Stimulated activated CD4-positive, alpha-beta T cell treated with anti-CD3 and anti-CD28 coated beads, Interleukin-1b, Interleukin-23, amount 100 ng/mL, for 24 hours (primary cell): ENCODE measurements around the gene LYRM9.
"Not testable (repeated sequence)": the region's sequence is repeated elsewhere in the genome, so short reads cannot be mapped to it uniquely, and the experiment has no call there.

Experiments used
- DNase-seq, 4 experiments: peaks; one replicate each; pipeline ENCODE4 v3.0.0-alpha.2; 2020; ENCODE audit warnings: low read depth in 4 of 4, low spot score in 1 of 4

The LYRM9 gene

GRCh38 chr17:27845264-27846041 is 47.7 kb downstream of the LYRM9 start:
- no peak for DNase-seq

GRCh38 chr17:27840688-27841087 is 52.5 kb downstream of the LYRM9 start:
- DNase-seq: no peak

DNA sequence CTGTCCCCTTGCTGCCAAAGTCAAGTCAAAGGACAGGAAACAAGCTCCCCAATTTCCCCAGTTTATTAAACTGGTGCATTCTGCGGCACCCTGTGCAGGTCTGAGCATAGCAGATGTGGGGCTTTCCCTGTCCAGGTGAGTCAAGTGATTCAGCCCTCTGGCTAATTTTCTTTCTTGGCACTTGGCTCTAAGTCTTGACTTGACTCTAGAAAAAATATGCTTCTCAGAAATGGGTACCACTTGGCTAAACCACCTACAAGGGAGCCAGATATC is 52.8 kb downstream of the LYRM9 start:
- not testable (repeated sequence) for DNase-seq

GRCh38 chr17:27839571-27840405 is 53.4 kb downstream of the LYRM9 start:
- not testable (repeated sequence) for DNase-seq

- not testable (repeated sequence) for DNase-seq
These were observed 54.6 kb downstream of the LYRM9 start for GRCh38 chr17:27838607-27839006.

DNA sequence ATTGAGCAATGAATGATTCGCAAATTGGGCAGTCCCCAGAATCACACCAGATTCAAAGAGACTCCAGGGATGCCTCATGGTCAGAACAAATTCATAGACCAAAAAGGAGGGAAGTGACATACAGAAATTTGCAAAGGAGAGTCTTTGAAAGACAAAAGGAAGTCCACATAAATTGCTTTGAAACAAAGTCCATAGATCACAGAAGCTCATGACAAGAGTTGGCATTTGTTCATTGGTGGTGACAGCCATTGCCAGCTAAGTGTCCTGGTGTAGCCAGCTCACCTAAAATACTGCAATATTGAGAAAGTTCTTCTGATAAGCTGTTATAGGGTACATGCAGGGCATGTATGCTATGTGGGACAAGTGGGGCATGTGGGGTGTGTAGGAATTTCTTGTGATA is 55.4 kb downstream of the LYRM9 start:
- not testable (repeated sequence) for DNase-seq

DNA sequence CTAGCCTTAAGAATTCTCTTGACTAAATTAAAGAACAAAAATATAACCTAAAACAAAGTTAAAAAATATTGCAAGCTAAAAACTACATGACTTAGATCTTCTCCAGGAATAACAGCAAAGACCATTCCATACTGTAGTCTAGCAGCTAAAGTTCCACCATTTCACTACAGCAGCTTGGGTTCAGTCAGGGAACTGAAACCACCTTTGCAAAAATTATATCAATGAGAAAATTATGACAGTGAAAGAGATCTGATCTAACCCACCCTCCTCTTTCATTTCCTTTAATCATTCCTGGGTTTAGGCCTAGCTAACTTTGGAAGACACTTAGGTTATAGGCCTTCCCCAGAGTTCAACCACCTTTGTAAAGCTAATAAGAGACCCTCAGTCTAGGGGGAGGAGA is 56.5 kb downstream of the LYRM9 start:
- DNase-seq: no peak

DNA sequence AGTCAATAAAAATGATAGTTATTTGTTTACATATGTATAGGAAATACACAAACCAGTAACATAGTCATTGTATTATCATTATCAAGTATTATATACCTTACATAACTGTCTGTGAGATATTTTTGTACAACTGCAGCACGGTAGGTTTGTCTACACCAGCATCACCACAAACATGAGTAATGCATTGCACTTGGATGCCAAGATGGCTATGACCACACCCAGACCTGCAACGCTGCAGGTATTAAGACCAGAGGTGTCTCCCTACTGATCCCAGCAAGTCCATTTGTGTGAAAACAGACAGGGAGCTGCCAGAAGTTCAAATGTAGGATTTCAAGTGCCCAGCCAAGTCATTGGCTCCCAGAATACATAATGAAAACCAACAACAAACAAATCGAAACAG is 58.6 kb downstream of the LYRM9 start:
- DNase-seq: no peak

DNA sequence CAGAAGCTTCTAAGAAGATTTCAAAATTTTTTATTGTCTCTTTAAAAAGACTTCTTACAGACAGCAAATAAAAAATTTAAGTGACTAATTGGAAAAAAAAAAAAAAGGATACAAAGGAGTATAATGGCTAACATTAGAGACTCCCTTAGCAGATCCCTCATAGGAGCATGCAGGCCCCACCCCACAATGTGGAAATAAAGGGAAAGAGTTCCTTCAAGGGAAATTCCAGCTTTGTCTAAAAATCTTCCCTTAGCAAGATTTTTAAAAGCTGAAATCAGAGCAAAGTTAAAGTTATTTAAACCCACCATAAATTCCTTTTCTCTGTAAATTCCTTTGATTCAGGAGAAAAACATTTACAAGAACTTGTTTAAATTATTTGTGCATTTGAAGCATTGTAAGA is 60.3 kb downstream of the LYRM9 start:
- no peak for DNase-seq

GRCh38 chr17:27829888-27830287 is 63.3 kb downstream of the LYRM9 start:
- not testable (repeated sequence) for DNase-seq

DNA sequence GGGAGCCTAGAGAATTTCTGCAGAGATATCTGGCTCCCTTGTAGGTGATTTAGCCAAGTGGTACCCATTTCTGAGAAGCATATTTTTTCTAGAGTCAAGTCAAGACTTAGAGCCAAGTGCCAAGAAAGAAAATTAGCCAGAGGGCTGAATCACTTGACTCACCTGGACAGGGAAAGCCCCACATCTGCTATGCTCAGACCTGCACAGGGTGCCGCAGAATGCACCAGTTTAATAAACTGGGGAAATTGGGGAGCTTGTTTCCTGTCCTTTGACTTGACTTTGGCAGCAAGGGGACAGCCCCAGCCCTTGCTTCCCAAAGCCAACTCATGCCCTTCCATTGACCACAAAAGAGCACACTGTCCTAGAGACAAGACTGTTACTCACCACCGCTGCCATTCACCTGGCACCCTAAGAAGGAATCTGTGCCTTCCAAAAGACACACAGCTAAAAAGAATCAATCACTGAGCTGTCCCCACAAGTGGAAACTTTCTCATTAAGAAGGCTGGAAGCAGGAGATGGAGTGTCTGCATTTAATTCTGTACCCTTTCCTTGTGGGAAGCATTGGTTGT is 63.9 kb downstream of the LYRM9 start:
- not testable (repeated sequence) for DNase-seq
